DND-41 (cell line): ENCODE measurements around the gene FAM135A.

Experiments
- EZH2 ChIP-seq: IDR thresholded peaks from 3 replicates; pipeline ENCODE4 v1.6.1; 2012; ENCODE audit warnings: borderline replicate concordance, low read depth, mild to moderate bottlenecking, moderate library complexity, low read length, inconsistent platforms; ENCODE audit not compliant: severe bottlenecking
- TF ChIP-seq, protein P1 (sequence below): IDR thresholded peaks from 2 replicates; pipeline ENCODE4 v1.5.1; 2012; ENCODE audit warnings: borderline replicate concordance, low read length, moderate library complexity, mild to moderate bottlenecking; ENCODE audit not compliant: poor library complexity, severe bottlenecking; ENCODE audit errors: extremely low read depth

- TF ChIP-seq, protein P1, sequence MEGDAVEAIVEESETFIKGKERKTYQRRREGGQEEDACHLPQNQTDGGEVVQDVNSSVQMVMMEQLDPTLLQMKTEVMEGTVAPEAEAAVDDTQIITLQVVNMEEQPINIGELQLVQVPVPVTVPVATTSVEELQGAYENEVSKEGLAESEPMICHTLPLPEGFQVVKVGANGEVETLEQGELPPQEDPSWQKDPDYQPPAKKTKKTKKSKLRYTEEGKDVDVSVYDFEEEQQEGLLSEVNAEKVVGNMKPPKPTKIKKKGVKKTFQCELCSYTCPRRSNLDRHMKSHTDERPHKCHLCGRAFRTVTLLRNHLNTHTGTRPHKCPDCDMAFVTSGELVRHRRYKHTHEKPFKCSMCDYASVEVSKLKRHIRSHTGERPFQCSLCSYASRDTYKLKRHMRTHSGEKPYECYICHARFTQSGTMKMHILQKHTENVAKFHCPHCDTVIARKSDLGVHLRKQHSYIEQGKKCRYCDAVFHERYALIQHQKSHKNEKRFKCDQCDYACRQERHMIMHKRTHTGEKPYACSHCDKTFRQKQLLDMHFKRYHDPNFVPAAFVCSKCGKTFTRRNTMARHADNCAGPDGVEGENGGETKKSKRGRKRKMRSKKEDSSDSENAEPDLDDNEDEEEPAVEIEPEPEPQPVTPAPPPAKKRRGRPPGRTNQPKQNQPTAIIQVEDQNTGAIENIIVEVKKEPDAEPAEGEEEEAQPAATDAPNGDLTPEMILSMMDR, result no peak
- no peak for TF ChIP-seq EZH2
Measured at GRCh38 chr6:70404658-70405057, 8.7 kb upstream of the FAM135A start.
